GM21717 (cell line): ENCODE data around the gene KLHL30.
"Not testable (repeated sequence)": the region's sequence is repeated elsewhere in the genome, so short reads cannot be mapped to it uniquely, and the experiment has no call there.

ENCODE experiments used
- ATAC-seq: cut with Tn5 transposase; IDR thresholded peaks from one replicate; pipeline ENCODE4 v1.9.1; 2021; ENCODE audit warnings: mild to moderate bottlenecking, moderate library complexity; ENCODE audit not compliant: unreplicated experiment

Gene KLHL30

DNA sequence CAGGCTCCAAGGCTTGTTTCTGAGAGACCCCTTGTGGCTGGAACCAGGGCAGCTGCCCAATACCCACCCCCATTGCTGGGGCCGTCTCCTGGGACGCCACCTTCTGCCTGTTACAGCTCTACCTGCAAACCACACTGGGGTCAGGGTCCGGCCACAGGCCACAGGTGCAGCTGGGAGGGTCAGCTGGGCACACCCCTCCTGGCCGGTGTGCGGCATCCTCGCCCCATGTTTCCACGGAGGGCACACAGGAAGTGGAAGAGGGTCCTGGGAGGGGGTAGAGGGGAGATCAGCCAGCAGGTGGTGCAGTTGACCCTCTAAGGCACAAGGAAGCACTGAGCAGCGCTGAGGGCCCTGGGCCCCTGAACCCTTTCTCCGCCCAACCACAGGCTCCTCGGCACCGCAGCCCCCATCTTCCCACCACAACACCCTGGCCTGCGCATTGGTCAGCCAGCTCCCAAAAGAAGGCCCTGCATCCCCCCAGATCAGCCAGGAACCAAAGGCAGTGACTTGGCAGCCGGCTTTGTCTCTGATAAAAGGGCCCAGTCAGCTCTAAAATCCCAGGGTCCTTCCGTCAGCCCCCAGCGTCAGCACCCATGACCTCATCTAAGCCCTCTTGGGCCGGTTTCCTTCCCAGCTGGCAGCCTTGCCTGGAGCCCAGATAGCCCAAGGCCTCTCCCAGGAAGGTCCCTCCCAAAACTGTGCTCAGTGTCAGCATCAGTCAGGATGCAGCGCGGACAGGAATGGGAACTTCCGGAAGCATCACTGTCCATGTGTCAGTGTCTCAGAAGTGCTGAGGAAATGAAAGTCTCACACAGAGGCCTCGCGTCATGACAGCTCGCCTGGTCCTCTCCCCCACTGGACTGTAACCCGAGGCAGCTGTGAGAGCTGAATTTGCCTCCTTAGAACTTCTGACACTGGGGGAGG, 22.0 kb downstream of the KLHL30 start:
- ATAC-seq = no peak

DNA sequence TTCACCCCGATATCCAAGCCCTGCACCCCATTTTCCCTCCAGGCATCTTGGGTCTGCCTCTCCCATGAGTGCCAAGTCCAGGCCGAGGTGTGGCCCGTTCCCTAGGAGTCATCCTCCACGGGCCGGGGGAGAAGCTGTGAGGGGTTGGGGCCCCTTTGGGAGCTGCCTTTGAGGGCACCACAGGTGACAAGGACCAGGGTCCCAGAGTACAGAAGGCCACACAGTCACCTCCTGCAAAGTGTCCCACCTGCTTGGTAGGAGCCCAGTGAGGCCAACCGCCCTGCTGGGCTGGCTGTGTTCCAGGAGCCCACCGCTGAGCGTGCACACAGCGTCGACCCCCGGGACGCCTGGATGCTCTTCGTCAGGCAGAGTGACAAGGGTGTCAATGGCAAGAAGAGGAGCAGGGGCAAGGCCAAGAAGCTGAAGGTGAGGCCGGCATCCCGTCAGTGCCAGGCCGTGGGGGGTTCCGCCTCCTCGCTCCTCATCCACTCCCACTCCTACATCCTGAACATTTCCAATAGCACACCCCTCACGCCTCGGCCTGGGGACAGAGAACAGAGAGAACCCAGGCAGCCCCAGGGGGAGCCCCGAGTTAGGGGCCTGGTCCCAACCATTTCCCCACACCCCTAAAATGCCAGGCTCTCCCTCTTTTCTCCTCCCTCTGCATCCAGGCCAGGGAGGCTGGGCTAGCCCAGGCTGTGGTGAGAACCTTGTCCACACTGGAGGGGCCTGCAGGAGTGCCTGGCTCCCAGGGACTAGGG, 23.0 kb downstream of the KLHL30 start:
- ATAC-seq = no peak

DNA sequence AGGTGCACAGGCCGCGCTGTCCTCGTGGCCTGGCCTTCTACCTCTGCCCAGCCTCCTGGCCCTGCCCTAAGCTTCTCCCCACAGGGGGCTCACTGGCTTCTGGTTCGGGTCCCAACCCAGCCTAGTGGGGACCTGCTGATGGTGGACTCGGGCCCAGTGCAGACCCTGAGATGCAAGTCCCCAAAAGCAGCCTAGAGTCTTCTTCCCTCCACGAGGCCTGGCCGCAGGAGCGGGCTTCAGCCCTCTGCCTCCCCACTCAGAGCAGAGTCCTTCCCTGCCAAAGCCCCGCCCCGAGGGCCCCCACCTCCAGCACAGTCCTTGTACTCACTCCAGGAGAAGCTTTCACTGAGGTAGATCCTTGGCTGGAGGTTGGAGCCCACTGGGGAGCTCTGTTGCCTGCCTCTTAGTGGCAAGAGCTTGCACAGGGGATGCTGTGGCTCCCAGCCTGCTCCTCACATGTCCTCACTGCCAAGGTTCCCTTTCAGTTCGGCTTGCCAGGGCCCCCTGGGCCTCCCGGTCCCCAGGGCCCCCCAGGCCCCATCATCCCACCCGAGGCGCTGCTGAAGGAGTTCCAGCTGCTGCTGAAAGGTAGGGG, 23.9 kb downstream of the KLHL30 start:
- no peak for ATAC-seq

DNA sequence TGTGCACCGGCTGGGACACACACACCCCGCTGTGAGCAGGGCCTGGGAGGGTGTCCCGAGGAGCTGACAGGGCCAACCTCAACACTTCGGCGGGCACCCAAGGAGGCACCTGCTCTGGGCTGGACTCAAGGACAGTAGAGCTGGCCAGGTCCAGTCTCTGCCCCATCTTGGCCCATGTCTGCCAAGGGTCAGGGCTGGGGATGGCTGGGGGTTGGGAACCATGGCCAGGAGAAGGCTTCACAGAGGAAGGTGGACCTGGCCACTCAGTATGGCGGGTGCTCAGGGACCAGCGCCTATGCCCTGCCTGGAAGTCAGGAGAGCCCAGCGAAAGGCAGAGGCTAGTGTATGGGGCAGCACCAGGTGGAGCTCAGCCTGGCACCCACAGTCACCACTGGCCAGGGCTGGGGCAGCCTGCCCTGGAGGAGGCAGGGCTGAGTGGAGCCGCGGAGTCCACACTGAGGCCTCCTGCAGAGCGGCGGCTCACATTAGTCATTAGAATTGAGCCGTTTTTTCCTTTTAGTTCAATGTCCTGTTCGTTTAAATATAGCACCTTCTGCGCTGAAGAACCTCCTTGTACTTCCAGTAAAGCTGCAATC, 24.5 kb downstream of the KLHL30 start:
- no peak for ATAC-seq

DNA sequence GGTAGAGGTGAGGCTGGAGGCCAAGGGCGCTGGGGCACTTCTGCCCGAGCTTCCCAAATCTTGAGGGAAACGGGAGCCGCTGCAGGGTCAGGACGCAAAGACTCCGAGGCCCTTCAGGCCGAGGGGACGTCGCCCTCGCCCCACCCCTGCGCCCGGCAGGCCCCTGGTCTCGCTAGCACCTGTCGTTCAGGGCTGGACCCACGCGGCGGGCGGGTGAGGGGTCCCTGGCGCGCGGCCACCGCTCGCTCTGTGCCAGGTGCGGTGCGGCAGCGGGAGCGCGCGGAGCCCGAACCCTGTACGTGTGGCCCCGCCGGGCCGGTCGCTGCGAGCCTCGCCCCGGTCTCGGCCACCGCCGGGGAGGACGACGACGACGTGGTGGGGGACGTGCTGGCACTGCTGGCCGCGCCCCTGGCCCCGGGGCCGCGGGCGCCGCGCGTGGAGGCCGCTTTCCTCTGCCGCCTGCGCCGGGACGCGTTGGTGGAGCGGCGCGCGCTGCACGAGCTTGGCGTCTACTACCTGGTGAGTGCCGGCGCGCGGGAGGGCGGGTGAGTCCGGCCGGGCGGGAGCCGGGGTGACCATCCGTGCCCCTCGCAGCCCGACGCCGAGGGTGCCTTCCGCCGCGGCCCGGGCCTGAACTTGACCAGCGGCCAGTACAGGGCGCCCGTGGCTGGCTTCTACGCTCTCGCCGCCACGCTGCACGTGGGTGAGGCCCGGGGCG, 25.2 kb downstream of the KLHL30 start:
- ATAC-seq = no peak

DNA sequence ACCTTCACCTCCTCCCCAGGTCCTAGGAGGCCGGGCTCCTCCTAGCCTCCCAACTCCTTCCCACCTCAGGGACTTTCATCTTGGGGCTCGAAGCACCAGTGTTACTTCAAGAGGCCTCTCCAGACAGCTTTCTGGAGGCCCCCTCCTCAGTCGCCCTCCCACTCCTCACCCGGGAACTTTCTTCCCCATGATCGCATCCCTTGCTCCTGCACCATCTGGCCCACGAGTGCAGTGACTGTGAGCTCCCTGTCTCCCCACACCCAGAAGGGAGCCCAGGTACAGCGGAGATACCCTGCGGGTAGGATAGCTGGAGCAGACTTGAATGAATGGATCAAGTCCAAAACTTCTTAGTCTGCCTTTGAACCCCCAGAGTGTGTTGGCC, 26.4 kb downstream of the KLHL30 start:
- no peak for ATAC-seq

DNA sequence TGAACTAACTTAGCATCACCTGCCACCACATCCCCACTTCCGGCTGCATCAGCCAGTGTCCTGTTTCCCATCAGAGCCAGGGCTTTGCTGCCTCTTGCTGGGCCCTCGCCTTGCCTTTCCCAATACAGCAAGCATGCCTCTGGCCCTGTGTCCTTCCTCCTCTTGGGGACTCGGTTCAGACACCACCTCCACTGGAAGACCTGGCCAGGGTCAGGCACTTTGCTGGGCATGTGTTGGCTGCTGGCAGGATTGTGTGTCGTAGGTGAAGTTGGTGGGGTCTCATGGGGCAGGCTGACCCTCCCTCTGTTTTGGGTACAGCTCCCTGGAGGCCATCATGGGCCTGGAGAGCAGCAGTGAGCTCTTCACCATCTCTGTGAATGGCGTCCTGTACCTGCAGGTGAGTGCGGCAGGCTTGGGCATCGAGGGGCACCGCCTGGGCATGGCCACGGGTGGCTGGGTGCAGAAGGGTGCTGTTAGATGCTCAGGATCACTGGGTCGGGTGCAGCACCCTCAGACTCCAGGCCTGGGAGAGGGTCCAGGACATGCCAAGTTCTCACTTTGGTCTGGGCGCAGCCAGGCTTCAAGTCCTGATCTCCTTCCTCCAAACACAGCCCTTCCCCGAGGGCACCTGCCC, 26.9 kb downstream of the KLHL30 start:
- ATAC-seq = no peak

DNA sequence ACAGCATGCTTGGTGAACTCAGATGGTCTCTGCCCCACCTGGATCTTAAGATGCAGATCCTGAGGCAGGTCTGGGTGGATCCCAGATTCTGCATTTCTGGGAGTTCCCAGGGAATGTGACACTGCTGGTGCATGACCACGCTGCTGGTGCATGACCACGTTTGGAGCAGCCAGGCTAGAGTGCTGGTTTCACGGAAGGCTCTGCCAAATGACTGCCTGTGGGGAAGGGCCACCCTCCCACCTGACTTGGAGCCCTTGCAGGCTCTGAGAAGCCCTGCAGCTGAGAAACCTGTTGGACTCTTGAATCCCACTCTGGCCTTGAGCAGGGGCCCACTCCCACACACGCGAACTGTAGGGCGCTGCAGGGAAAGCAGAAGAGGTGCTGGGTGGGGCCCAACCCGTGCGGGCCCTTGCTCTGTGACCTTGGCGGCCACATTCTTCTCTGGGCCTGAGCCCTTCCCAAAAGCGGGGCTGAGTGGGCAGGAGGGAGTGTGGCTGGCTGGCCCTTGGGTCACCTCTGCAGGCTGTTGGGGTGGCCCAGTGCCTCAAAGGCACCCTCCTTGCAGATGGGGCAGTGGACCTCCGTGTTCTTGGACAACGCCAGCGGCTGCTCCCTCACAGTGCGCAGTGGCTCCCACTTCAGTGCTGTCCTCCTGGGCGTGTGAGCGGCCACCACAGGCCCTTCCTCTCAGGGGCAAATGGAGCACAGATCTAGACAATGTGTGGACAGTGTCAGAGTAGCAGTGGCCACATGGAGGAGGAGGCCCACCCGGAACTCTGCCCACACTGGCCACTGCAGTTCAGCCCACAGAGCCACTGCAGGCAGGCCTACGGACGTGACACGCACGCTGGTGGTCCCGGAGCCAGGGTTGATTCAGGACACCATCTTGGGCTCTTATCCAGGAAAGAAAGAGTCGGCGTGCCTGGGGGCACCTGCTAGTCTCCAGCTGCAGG, 28.2 kb downstream of the KLHL30 start:
- no peak for ATAC-seq

DNA sequence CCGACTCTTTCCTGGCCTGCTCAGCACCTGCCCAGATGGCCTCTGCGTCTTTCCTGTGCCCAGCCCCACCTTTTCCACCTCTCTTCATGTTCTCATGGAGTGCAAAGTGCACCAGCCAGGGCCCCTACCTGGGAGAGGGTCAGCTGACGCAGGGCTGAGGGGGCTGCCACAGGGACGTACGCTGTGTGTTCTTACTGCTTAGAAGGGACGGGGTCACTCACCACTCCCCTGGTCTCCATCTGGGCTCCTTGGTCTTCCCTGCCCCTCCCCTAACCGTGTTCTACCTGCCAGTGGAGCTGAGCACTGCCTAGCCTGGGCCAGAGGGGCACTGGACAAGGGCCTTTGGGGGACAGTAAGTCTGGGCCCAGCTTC, 28.9 kb downstream of the KLHL30 start:
- no peak for ATAC-seq

DNA sequence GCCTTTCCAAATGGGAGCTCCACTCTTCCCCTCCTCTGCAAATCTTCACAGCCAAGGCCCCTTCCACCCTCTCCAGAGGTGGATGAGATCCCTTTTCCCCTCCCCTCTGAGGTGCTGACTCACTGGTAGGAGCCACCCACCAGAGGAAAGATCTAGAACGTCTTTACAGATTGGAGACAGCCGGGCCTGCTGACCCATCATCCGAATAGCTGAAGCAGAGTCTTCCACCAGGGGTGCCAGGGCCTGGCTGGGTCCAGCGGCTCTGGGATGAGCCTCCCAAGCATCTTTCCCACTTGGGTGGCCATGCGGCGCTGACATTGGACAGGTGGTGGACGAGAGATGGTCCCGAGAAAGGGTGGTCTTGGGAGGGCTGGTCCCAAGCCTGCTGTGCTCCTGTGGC, 29.3 kb downstream of the KLHL30 start:
- ATAC-seq = no peak

DNA sequence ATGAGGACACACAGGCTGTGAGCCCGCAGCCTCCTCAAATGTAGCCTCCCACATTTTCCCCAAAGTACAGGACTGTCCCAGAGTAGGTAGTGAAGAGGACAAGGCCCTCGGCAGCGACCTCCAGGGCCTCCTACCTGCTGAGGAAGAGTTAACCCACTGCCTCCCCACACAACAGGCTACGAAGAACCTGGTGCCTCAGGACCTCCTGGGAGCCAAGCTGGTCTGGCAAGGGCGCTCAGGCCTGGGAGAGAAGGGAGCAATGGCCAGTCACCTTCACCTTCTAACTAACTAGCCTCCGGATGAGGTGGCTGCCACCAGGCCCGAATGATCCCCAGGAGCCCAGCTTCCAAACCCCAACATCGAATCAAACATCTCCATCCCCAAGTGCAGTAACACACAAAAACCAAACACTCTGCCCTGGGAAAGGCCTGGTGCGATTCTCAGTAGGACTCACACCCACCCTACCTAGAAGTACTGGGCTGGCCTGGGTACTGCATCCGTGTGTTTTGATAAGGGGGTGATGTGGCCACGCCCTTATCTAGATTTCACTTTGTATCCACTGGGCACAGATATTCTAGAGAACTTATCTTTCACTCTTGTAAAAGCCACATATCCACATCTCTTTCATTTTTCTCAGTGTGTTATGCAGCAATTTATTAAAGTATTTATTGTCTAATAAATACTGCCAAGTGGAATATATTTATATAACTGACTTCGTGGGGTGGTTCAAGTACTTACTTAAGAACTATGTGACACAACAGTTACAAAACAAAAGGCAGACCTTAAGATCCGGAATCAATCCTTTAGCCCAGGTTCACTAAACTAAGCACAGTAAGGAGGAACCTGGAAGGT, 30.0 kb downstream of the KLHL30 start:
- no peak for ATAC-seq

DNA sequence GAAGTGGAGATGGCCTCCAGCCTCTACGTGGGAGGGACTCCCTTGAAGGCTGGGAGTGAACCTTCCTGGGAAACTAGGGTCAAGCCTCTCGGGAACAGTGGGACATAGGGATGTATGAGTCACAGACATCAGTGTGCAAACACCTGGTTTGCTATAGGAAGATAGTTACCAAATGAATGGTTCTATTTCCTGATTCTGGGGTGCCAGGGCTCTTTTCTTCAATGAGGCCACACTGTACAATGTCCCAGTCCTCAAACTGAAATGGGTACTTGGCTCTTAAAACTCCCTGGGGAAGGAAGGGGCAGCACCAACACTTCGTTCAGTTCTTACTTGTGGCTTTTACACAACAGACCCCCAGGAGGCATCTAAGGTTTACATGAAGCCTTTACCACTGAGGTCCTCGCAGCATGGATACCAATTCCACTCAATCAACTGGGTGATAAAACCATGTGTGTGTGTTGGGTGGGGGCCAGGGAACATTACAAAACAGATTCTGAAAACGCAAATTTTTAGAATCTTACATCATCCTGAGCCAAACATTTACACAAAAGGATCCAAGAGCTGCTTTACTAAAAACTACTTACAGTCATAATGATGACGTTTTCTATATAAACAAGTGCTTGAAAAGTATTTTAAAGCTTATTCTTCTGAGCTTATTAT, 30.7 kb downstream of the KLHL30 start:
- no peak for ATAC-seq

DNA sequence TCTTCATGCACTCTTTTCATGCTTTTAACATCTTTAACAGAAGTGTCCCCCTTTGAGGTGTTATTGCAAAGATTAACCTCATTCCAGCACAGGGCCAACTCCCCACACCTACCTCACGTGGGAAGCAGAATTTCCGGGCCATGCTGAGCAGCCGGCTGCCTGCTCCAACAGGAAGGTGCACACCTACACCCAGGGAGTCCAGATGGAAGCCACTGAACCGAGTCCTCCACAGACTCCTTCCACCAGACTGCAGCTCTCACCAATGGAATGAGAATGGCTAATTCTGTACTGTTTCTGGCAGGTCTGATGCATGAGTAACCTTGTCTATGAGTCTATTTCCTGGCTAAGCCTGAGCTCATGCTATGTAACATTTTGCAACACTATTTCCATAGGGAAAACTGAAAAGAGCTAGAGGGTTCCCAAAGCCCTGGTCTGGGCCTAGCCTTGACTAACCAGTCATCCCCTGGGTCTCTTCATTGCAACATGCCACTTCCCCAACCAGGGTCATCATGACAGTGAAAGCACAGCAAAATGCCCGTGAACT, 31.3 kb downstream of the KLHL30 start:
- no peak for ATAC-seq

DNA sequence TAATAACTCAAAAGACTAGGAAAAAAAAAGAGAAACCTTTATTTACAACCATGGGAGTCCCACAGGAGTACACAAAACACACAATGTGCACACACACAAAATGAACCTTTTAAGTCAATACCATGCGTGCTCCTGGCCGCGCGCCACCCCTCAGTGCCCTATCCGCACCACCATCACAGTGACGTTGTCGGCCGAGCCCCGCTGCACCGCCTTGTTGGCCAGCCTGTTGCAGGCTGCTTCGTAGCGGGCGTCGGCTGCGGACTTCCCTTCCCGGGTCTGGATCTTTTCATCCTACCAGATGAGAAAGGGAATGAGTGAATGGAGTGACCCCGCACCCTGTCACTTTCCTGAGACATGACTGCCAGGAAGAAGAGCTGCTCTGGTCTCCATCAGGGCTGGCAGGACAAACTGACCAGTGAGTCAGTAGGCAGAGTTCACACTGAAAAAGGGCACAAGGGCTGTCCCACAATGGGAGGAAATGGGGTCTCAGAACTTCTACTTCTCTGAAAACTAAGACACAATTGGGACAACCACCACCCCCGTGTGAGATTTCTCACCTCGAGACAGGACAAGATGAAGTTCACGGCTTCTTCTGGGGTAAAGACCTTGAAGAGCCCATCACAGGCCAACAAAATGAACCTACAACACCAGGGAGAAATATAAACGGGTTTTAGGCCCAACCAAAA, 32.1 kb downstream of the KLHL30 start:
- no peak for ATAC-seq

DNA sequence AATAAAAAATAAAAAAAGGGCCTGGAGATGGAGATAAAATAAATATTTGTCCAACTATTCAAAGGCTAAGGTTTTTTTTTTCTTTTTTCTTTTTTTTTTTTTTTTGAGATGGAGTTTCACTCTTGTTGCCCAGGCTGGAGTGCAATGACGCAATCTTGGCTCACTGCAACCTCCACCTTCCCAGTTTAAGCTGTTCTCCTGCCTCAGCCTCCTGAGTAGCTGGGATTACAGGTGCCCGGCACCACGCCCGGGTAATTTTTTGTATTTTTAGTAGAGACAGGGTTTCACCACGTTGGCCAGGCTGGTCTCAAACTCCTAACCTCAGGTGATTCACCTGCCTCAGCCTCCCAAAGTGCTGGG, 32.6 kb downstream of the KLHL30 start:
- ATAC-seq = not testable (repeated sequence)

DNA sequence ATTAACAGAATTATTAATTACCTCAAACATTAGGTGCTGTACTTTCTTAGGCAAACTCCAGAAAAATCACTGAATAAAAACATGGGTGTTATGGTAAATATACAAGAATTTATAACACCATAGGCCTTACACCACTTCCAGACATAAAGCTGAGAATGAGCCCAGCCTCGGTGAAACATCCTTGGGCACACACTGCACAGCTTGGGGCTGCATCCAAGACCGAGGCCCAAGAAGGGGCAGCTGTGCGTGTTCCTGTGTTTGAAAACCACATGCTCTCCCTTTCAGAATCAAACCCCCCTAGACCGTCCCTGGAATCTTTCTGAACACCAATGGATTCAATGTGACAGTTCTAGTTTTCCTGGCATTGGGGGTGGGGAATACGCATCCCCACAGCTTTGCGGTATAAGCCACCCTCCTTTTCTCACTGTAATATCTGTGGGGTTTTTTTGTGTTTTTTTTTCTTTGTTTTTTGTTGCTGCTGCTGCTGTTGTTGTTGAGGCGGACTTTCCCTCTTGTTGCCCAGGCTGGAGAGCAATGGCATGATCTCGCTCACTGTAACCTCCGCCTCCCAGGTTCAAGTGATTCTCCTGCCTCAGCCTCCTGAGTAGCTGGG, 33.2 kb downstream of the KLHL30 start:
- no peak for ATAC-seq

DNA sequence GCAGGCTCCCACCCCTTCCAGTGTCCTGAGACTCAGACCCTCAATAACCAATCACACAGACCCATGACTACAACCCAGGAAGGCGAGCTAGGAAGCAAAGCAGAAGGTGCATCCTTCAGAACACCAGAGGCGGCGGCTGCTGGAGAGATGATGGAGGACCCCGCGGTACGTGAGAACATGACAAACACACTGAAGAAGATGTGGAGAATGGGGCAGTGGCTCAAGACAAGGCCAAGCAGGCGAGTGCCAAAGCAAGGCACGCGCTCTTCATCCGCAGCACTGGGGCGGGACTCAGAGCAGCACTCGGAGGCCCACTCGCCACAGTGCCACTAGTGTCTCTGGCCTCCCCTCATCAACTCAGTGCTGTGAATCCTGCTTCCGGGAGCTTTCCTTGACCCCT, 34.0 kb downstream of the KLHL30 start:
- no peak for ATAC-seq
